IgD-negative memory B cell (primary cell): Measurements from ENCODE around the gene DGCR2. TPM values are rescaled to one million over a fixed set of nuclear protein-coding genes. Genes with fewer than 3 reads are reported as not detected.
"Not testable (repeated sequence)": the region's sequence is repeated elsewhere in the genome, so short reads cannot be mapped to it uniquely, and the experiment has no call there.

Experiments
- H3K27ac Mint-ChIP-seq, 3 donors: one replicate each; pipeline ENCODE4 v1.8.0; 2020 to 2022; ENCODE audit warnings: mild to moderate bottlenecking in 3 of 3, mixed read lengths in 3 of 3, moderate library complexity in 1 of 3
- H3K27me3 Mint-ChIP-seq: one replicate; pipeline ENCODE4 v1.8.0; 2021; ENCODE audit warnings: mixed read lengths
- H3K36me3 Mint-ChIP-seq: one replicate; pipeline ENCODE4 v1.8.0; 2020; ENCODE audit warnings: mild to moderate bottlenecking, mixed read lengths
- H3K4me1 Mint-ChIP-seq, 3 donors: one replicate each; pipeline ENCODE4 v1.8.0; 2020 to 2022; ENCODE audit warnings: mixed read lengths in 3 of 3, mild to moderate bottlenecking in 1 of 3
- H3K4me3 Mint-ChIP-seq, 4 donors: one replicate each; pipeline ENCODE4 v1.8.0; 2020 to 2022; ENCODE audit warnings: mild to moderate bottlenecking in 4 of 4, mixed read lengths in 4 of 4, moderate library complexity in 3 of 4
- H3K9me3 Mint-ChIP-seq, 3 donors: one replicate each; pipeline ENCODE4 v1.8.0; 2020 to 2021; ENCODE audit warnings: mixed read lengths in 3 of 3, mild to moderate bottlenecking in 1 of 3
- polyA plus RNA-seq: library from polyadenylated mRNA; unstranded; fragments of 300-500 nt; fragmentation: Illumina TruSeq; gene quantifications from one replicate; pipeline ENCODE4 v1.2.3, GENCODE V29; 2021

Gene DGCR2
- polyA plus RNA-seq, 1 donor from 2014 or later = 29.1 TPM

- Mint-ChIP-seq H3K27ac (no peak overlapping the region), H3K36me3 (no peaks in the 10 kb centered on the region)
Observed at GRCh38 chr22:19038728-19039447, 83.3 kb downstream of the DGCR2 start.

GRCh38 chr22:19038164-19038546, 84.1 kb downstream of the DGCR2 start:
- Mint-ChIP-seq H3K4me1 (peaks cover 0 to 3% (median 0%) of the 10 kb centered on the region in 3 donors), H3K36me3 (no peaks in the 10 kb centered on the region), H3K4me3 (no peak overlapping the region), H3K27me3 (no peaks in the 10 kb centered on the region), H3K9me3 (no peaks in the 10 kb centered on the region), H3K27ac (no peak overlapping the region)

More at GRCh38 chr22:19038728-19039447, 83.3 kb downstream of the DGCR2 start:
- no peaks in the 10 kb centered on the region for H3K27me3 Mint-ChIP-seq
- H3K4me1 Mint-ChIP-seq = peaks cover 0 to 3% (median 0%) of the 10 kb centered on the region in 3 donors
- no peaks in the 10 kb centered on the region for H3K9me3 Mint-ChIP-seq
- H3K4me3 Mint-ChIP-seq = no peak overlapping the region

- Mint-ChIP-seq H3K4me3 (no peak overlapping the region), H3K9me3 (no peaks in the 10 kb centered on the region), H3K27ac (no peak overlapping the region), H3K4me1 (peaks cover 0 to 3% (median 0%) of the 10 kb centered on the region in 3 donors), H3K36me3 (no peaks in the 10 kb centered on the region), H3K27me3 (no peaks in the 10 kb centered on the region)
Observed at GRCh38 chr22:19037282-19038163, 84.7 kb downstream of the DGCR2 start.

- H3K27ac Mint-ChIP-seq = no peak overlapping the region
- no peaks in the 10 kb centered on the region for H3K9me3 Mint-ChIP-seq
- H3K36me3 Mint-ChIP-seq = no peaks in the 10 kb centered on the region
- no peaks in the 10 kb centered on the region for H3K27me3 Mint-ChIP-seq
- peaks cover 0 to 3% (median 0%) of the 10 kb centered on the region in 3 donors for H3K4me1 Mint-ChIP-seq
- peak overlapping the region in 1 of 4 donors; percentile 67 for H3K4me3 Mint-ChIP-seq
Observed at GRCh38 chr22:19036523-19037273, 85.5 kb downstream of the DGCR2 start.

- peaks cover 0 to 3% (median 0%) of the 10 kb centered on the region in 3 donors for H3K4me1 Mint-ChIP-seq
- no peak overlapping the region for H3K4me3 Mint-ChIP-seq
- H3K27me3 Mint-ChIP-seq = no peaks in the 10 kb centered on the region
- no peaks in the 10 kb centered on the region for H3K36me3 Mint-ChIP-seq
- H3K9me3 Mint-ChIP-seq = no peaks in the 10 kb centered on the region
- no peak overlapping the region for H3K27ac Mint-ChIP-seq
Observed at GRCh38 chr22:19036229-19036522, 86.0 kb downstream of the DGCR2 start.

GRCh38 chr22:19035474-19036228, 86.6 kb downstream of the DGCR2 start:
- no peak overlapping the region for H3K4me3 Mint-ChIP-seq

GRCh38 chr22:19035126-19035473, 87.1 kb downstream of the DGCR2 start:
- H3K27ac Mint-ChIP-seq, H3K4me3 Mint-ChIP-seq, H3K36me3 Mint-ChIP-seq, H3K9me3 Mint-ChIP-seq, H3K27me3 Mint-ChIP-seq, H3K4me1 Mint-ChIP-seq: not testable (repeated sequence)

More at GRCh38 chr22:19035474-19036228, 86.6 kb downstream of the DGCR2 start:
- H3K36me3 Mint-ChIP-seq = no peaks in the 10 kb centered on the region
- peaks cover 0 to 3% (median 0%) of the 10 kb centered on the region in 3 donors for H3K4me1 Mint-ChIP-seq
- no peaks in the 10 kb centered on the region for H3K9me3 Mint-ChIP-seq
- H3K27me3 Mint-ChIP-seq = no peaks in the 10 kb centered on the region
- H3K27ac Mint-ChIP-seq = peak overlapping the region in 1 of 3 donors; percentile 53

- H3K4me1 Mint-ChIP-seq, H3K27ac Mint-ChIP-seq, H3K9me3 Mint-ChIP-seq, H3K36me3 Mint-ChIP-seq, H3K27me3 Mint-ChIP-seq, H3K4me3 Mint-ChIP-seq: not testable (repeated sequence)
Observed at GRCh38 chr22:19034724-19035120, 87.5 kb downstream of the DGCR2 start.

- not testable (repeated sequence) for H3K9me3 Mint-ChIP-seq, H3K27me3 Mint-ChIP-seq, H3K4me1 Mint-ChIP-seq, H3K36me3 Mint-ChIP-seq, H3K27ac Mint-ChIP-seq, H3K4me3 Mint-ChIP-seq
Observed at GRCh38 chr22:19034031-19034723, 88.0 kb downstream of the DGCR2 start.

- not testable (repeated sequence) for H3K36me3 Mint-ChIP-seq, H3K27ac Mint-ChIP-seq, H3K27me3 Mint-ChIP-seq, H3K9me3 Mint-ChIP-seq, H3K4me1 Mint-ChIP-seq, H3K4me3 Mint-ChIP-seq
Observed at GRCh38 chr22:19033568-19033905, 88.7 kb downstream of the DGCR2 start.

- H3K36me3 Mint-ChIP-seq, H3K27ac Mint-ChIP-seq, H3K4me1 Mint-ChIP-seq, H3K27me3 Mint-ChIP-seq, H3K9me3 Mint-ChIP-seq, H3K4me3 Mint-ChIP-seq: not testable (repeated sequence)
Observed at GRCh38 chr22:19032898-19033567, 89.2 kb downstream of the DGCR2 start.

GRCh38 chr22:19032156-19032785, 89.9 kb downstream of the DGCR2 start:
- H3K4me3 Mint-ChIP-seq, H3K4me1 Mint-ChIP-seq, H3K9me3 Mint-ChIP-seq, H3K27ac Mint-ChIP-seq, H3K36me3 Mint-ChIP-seq, H3K27me3 Mint-ChIP-seq: not testable (repeated sequence)

GRCh38 chr22:19030889-19031252, 91.3 kb downstream of the DGCR2 start:
- H3K36me3 Mint-ChIP-seq, H3K4me3 Mint-ChIP-seq, H3K9me3 Mint-ChIP-seq, H3K4me1 Mint-ChIP-seq: not testable (repeated sequence)
- Mint-ChIP-seq H3K27me3 (peaks cover 13% of the 10 kb centered on the region), H3K27ac (peak overlapping the region in 1 of 3 donors; percentile 21)
